ENCODE results near the gene GRIK1. TPM values are rescaled to one million over a fixed set of nuclear protein-coding genes. Genes with fewer than 3 reads are reported as not detected.

The GRIK1 gene
- total RNA-seq, 2 donors from 2014 or later, result 0.11 TPM; not detected in 1

DNA sequence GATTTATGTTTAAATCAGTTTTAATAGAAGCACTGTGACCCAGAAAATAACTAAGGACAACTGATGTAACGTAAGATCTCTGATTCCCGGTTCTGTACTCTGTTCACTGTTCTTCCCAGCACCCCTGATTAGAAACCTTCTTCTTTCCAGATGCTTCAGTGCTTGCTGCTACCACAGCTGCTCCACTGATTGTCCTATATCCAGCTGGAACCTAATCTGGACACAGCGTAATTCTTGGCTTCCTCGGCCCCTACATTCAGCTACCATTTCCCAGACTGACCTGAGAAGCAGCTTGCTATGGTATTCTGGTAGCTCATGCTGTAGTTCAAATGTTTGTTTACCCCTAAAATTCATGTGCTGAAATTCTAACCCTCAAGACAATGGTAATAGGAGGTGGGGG, 302.7 kb downstream of the GRIK1 start:
- H3K9me3 ChIP-seq, result no peaks in the 10 kb centered on the region
- H3K27me3 ChIP-seq, result no peaks in the 10 kb centered on the region
- H3K9ac ChIP-seq (ENCODE audit: low read depth in 2 of 2, low read length in 2 of 2), result no peak overlapping the region
- intact Hi-C loops (cut with DNase I), result no loop called here
- no peak overlapping the region for H3K27ac ChIP-seq
- no peaks in the 10 kb centered on the region for H3K4me1 ChIP-seq
- TF ChIP-seq, protein P1, sequence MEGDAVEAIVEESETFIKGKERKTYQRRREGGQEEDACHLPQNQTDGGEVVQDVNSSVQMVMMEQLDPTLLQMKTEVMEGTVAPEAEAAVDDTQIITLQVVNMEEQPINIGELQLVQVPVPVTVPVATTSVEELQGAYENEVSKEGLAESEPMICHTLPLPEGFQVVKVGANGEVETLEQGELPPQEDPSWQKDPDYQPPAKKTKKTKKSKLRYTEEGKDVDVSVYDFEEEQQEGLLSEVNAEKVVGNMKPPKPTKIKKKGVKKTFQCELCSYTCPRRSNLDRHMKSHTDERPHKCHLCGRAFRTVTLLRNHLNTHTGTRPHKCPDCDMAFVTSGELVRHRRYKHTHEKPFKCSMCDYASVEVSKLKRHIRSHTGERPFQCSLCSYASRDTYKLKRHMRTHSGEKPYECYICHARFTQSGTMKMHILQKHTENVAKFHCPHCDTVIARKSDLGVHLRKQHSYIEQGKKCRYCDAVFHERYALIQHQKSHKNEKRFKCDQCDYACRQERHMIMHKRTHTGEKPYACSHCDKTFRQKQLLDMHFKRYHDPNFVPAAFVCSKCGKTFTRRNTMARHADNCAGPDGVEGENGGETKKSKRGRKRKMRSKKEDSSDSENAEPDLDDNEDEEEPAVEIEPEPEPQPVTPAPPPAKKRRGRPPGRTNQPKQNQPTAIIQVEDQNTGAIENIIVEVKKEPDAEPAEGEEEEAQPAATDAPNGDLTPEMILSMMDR (IDR thresholded peaks at IDR 0.05), result no peak
- no peak overlapping the region for H3K4me3 ChIP-seq
- no peaks in the 10 kb centered on the region for H3K36me3 ChIP-seq
- no peak for DNase-seq

DNA sequence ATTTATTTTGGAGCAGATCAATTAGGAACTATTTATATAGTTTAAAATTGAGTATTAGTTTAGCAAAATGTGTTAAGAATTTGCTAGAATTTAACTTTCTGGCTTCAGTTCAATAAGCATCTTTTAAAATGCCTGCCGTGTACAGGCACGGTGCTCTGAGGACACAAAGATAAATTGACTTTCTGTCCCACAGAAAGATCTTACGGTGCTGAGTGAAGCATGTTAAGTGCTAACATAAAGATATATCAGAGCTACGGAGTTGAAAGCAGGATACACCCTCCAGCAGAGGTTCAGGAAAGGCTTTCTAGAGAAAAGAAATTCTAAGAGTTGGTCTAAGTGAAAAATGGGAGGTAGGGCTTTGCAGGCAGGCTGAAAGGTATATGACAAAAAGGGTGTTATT, 305.4 kb downstream of the GRIK1 start:
- H3K9me3 ChIP-seq, result no peaks in the 10 kb centered on the region
- no peak overlapping the region for H3K4me3 ChIP-seq
- H3K27me3 ChIP-seq, result no peaks in the 10 kb centered on the region
- no peak overlapping the region for H3K27ac ChIP-seq
- no peak for DNase-seq
- H3K9ac ChIP-seq (ENCODE audit: low read depth in 2 of 2, low read length in 2 of 2), result no peak overlapping the region
- intact Hi-C loops (cut with DNase I), result no loop called here
- no peaks in the 10 kb centered on the region for H3K36me3 ChIP-seq
- H3K4me1 ChIP-seq, result no peaks in the 10 kb centered on the region
- TF ChIP-seq, protein P1 (IDR thresholded peaks at IDR 0.05), result no peak

DNA sequence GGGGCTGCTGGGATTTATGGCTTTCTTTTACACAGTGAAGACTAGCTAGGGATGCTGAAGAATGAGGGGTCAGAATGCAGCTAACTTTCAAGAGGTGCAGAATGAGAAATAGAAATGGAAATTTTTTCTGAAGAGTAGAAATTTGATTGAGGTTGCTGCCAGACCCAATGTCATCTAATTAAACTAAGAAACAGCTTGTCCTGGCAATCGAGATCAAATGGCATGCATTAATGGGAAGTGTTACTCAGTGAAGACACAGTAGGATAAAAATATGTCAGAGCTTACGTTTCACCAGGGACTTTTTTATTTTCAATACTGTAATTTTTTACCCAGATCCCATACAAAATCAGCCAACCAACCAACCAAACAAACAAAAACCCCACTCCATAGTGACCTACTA, 306.0 kb downstream of the GRIK1 start:
- Histone ChIP-seq H3K9ac (ENCODE audit: low read depth in 2 of 2, low read length in 2 of 2) (no peak overlapping the region), H3K36me3 (no peaks in the 10 kb centered on the region), H3K4me1 (no peaks in the 10 kb centered on the region), H3K27ac (no peak overlapping the region), H3K4me3 (no peak overlapping the region), H3K27me3 (no peaks in the 10 kb centered on the region), H3K9me3 (no peaks in the 10 kb centered on the region)
- DNase-seq, result no peak
- intact Hi-C loops (cut with DNase I), result no loop called here
- TF ChIP-seq, protein P1 (IDR thresholded peaks at IDR 0.05), result no peak

DNA sequence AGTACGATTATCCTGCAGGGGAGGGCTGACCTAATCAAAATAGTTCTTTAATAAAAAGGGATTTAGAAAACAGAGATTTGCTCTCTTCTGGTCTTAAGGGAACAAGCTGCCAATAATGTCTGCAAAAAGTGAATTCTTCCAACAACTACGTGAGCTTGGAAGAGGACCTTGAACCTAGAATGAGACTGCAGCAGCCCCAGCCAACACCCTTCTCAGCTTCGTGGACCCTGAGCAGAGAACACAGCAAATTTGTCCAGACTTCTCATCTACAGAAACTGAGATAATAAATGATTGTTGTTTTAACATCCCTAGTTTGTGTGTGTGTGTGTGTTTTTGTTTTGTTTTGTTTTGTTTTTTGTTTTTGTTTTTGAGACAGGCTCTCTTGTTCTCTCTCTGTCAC, 309.4 kb downstream of the GRIK1 start:
- no peak overlapping the region for H3K9ac ChIP-seq (ENCODE audit: low read depth in 2 of 2, low read length in 2 of 2)
- TF ChIP-seq, protein P1 (IDR thresholded peaks at IDR 0.05), result no peak
- H3K27ac ChIP-seq, result no peak overlapping the region
- no peaks in the 10 kb centered on the region for H3K27me3 ChIP-seq
- H3K4me3 ChIP-seq, result no peak overlapping the region
- no peak for DNase-seq
- intact Hi-C loops (cut with DNase I), result no loop called here
- no peaks in the 10 kb centered on the region for H3K4me1 ChIP-seq
- H3K9me3 ChIP-seq, result no peaks in the 10 kb centered on the region
- no peaks in the 10 kb centered on the region for H3K36me3 ChIP-seq

DNA sequence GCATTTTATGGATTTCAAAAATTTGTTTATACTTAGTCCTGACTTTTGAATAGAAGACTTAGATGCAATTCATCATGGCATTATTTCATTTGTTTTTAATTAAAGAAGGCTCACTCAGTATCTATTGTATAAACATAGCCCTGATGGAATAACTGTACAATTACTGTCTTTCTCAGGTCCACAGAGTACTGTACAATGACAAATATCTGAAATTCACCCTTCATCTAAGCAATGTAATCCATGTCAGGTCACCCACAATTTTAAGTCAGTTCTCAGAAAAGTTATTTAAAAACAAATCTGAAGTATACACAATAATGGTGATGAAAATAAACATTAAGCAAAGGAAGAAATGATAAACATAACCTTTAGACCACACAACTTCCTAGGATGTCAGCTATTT, 311.9 kb downstream of the GRIK1 start:
- TF ChIP-seq, protein P1 (IDR thresholded peaks at IDR 0.05), result no peak
- Histone ChIP-seq H3K36me3 (no peaks in the 10 kb centered on the region), H3K9ac (ENCODE audit: low read depth in 2 of 2, low read length in 2 of 2) (no peak overlapping the region), H3K4me3 (no peak overlapping the region), H3K4me1 (no peaks in the 10 kb centered on the region), H3K27ac (no peak overlapping the region), H3K9me3 (no peaks in the 10 kb centered on the region), H3K27me3 (no peaks in the 10 kb centered on the region)
- no peak for DNase-seq
- intact Hi-C loops (cut with DNase I), result no loop called here

All from colonic mucosa (tissue), 4 donors.